ENCODE measurements around the gene ICA1. TPM values are rescaled to one million over a fixed set of nuclear protein-coding genes. Genes with fewer than 3 reads are reported as not detected.

ICA1 gene
- total and polyA plus RNA-seq, 8 donors: 34.8 to 74.4 (median 50.4) TPM

- H3K9me3 ChIP-seq: no peaks in the 10 kb centered on the region
- intact Hi-C loops (cut with DNase I): no loop called here
- TF ChIP-seq, protein P1, sequence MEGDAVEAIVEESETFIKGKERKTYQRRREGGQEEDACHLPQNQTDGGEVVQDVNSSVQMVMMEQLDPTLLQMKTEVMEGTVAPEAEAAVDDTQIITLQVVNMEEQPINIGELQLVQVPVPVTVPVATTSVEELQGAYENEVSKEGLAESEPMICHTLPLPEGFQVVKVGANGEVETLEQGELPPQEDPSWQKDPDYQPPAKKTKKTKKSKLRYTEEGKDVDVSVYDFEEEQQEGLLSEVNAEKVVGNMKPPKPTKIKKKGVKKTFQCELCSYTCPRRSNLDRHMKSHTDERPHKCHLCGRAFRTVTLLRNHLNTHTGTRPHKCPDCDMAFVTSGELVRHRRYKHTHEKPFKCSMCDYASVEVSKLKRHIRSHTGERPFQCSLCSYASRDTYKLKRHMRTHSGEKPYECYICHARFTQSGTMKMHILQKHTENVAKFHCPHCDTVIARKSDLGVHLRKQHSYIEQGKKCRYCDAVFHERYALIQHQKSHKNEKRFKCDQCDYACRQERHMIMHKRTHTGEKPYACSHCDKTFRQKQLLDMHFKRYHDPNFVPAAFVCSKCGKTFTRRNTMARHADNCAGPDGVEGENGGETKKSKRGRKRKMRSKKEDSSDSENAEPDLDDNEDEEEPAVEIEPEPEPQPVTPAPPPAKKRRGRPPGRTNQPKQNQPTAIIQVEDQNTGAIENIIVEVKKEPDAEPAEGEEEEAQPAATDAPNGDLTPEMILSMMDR (IDR thresholded peaks at IDR 0.05): no peak
Measured at GRCh38 chr7:8160779-8161345, 101.1 kb downstream of the ICA1 start.

DNA sequence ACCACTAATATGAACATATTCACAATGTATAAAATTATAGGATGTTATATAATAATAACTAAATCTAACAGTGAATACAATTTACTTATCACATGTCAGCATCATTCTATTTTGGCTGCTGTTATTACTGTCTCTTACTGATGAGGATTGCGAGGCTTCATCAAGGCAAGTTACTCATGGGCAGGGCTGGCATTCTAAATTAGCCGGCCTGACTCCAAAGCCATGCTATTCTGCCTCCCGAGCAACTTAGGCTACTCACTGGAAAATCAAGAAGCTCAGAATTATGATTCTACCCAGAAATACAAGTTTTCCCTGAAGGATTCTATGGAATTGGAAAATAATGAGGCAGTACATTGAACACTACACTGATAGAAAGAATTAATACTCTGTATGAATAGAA, 101.7 kb downstream of the ICA1 start:
- Histone ChIP-seq H3K27me3 (no peaks in the 10 kb centered on the region), H3K27ac (no peak overlapping the region), H3K4me3 (no peak overlapping the region), H3K36me3 (peaks cover 0 to 3% (median 0%) of the 10 kb centered on the region in 3 donors), H3K9me3 (no peaks in the 10 kb centered on the region), H3K4me1 (no peaks in the 10 kb centered on the region)
- no peak for DNase-seq
- intact Hi-C loops (cut with DNase I): no loop called here
- WGBS, 2 donors: 65 to 81% methylated on average over 3 of the region's 3 CpGs
- no peak for ATAC-seq
- TF ChIP-seq, protein P1 (IDR thresholded peaks at IDR 0.05): no peak
- FAIRE-seq: no peak

More at GRCh38 chr7:8160779-8161345, 101.1 kb downstream of the ICA1 start:
- Histone ChIP-seq H3K27ac (no peak overlapping the region), H3K4me3 (no peak overlapping the region), H3K36me3 (no peaks in the 10 kb centered on the region), H3K4me1 (no peaks in the 10 kb centered on the region), H3K27me3 (no peaks in the 10 kb centered on the region)
- DNase-seq: no peak
- no peak for FAIRE-seq
- 83 to 87% methylated on average over 7 of the region's 7 CpGs for WGBS, 2 donors
- no peak for ATAC-seq

GRCh38 chr7:8159595-8159994, 102.4 kb downstream of the ICA1 start:
- Histone ChIP-seq H3K4me1 (peaks cover 0 to 2% (median 0%) of the 10 kb centered on the region in 3 donors), H3K9me3 (no peaks in the 10 kb centered on the region), H3K27ac (no peak overlapping the region), H3K27me3 (no peaks in the 10 kb centered on the region), H3K4me3 (no peak overlapping the region), H3K36me3 (peaks cover 0 to 6% (median 0%) of the 10 kb centered on the region in 3 donors)
- 72 to 91% methylated on average over 2 of the region's 2 CpGs for WGBS, 2 donors
- DNase-seq: no peak
- TF ChIP-seq, protein P1 (IDR thresholded peaks at IDR 0.05): no peak
- ATAC-seq: no peak
- no peak for FAIRE-seq
- intact Hi-C loops (cut with DNase I): no loop called here

- ATAC-seq (no peak), DNase-seq (no peak), FAIRE-seq (no peak)
- Histone ChIP-seq H3K27me3 (no peaks in the 10 kb centered on the region), H3K36me3 (peaks cover 0 to 6% (median 0%) of the 10 kb centered on the region in 3 donors), H3K27ac (no peak overlapping the region), H3K4me3 (no peak overlapping the region), H3K9me3 (no peaks in the 10 kb centered on the region), H3K4me1 (peaks cover 0 to 9% (median 0%) of the 10 kb centered on the region in 3 donors)
- WGBS, 2 donors: 77 to 93% methylated on average over 1 of the region's 1 CpG
- TF ChIP-seq, protein P1 (IDR thresholded peaks at IDR 0.05): no peak
- intact Hi-C loops (cut with DNase I): no loop called here
Measured at GRCh38 chr7:8157296-8157695, 104.7 kb downstream of the ICA1 start.

DNA sequence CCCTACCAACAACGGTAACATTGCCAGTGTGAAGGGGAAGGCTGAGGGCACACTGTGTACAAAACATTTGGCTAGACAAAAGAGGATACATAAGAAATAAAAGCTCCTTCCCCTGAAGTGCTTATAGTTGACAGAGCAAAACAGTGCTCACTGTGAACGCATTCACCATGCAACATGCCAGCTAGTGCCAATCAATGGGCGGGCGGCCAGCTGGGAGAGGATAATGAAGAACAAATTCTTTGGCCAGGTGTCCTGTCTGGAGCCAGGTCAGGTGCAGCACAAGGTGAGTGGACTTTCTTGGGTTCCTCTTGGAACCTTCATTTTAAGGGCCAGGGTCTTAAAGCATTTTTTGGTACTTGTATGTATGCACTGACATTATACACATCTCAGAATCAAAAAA, 106.1 kb downstream of the ICA1 start:
- no peak overlapping the region for H3K27ac ChIP-seq
- ATAC-seq: no peak
- intact Hi-C loops (cut with DNase I): no loop called here
- DNase-seq: no peak
- no peaks in the 10 kb centered on the region for H3K27me3 ChIP-seq
- 91 to 92% methylated on average over 4 of the region's 4 CpGs for WGBS, 2 donors
- H3K9me3 ChIP-seq: no peaks in the 10 kb centered on the region
- H3K4me1 ChIP-seq: peaks cover 0 to 9% (median 0%) of the 10 kb centered on the region in 3 donors
- no peak for FAIRE-seq
- TF ChIP-seq, protein P1 (IDR thresholded peaks at IDR 0.05): no peak
- no peak overlapping the region for H3K4me3 ChIP-seq
- H3K36me3 ChIP-seq: peaks cover 0 to 6% (median 0%) of the 10 kb centered on the region in 3 donors
